GM12878 (cell line): ENCODE measurements around the gene UNCX. TPM values are rescaled to one million over a fixed set of nuclear protein-coding genes. Genes with fewer than 3 reads are reported as not detected.

Experiments used
- ATAC-seq: fragments of 200-7000 bp; cut with Tn5 transposase; 3 replicates; pipeline ENCODE4 v1.9.1; 2020; ENCODE audit warnings: mild to moderate bottlenecking, moderate library complexity
- BruUV-seq: library from RNA; stranded (reverse); fragments of 400-500 nt; replicated peaks from 2 replicates; lab custom pipeline; 2021; lab: Mats Ljungman, UMichigan
- CTCF ChIA-PET: fragments of 300-600 bp; sonication (Branson Sonifier 250); formaldehyde crosslinking; extraction: SDS; loops from one replicate; lab custom pipeline; 2021; ENCODE audit warnings: inconsistent platforms; lab: Yijun Ruan, JAX
- POLR2A ChIA-PET: fragments of 350-600 bp; formaldehyde crosslinking; extraction: SDS; loops from one replicate; lab custom pipeline; 2021; ENCODE audit warnings: inconsistent platforms; lab: Charles Lee
- RAD21 ChIA-PET: fragments of 300-600 bp; sonication (Branson Sonifier 250); formaldehyde crosslinking; loops from one replicate; lab custom pipeline; 2023; ENCODE audit warnings: antibody characterized with exemption; ENCODE audit not compliant: unreplicated experiment; lab: Charles Lee
- SMC1A ChIA-PET: fragments of 300-600 bp; sonication (Branson Sonifier 250); formaldehyde crosslinking; loops from one replicate; lab custom pipeline; 2023; ENCODE audit not compliant: unreplicated experiment, uncharacterized antibody; lab: Charles Lee
- DNase-seq: peaks from one replicate; pipeline ENCODE4 v3.0.0-alpha.2; 2011; ENCODE audit warnings: low read depth, low spot score
- FAIRE-seq: peaks from 3 replicates; lab custom pipeline; 2011; peaks lifted over from hg19 to GRCh38; lab: Jason Lieb, UNC
- H2AFZ ChIP-seq: 2 replicates; pipeline ENCODE4 v1.6.0; 2011; ENCODE audit warnings: low read depth, low read length, control low read depth; ENCODE audit not compliant: control insufficient read depth
- H3K27ac ChIP-seq: 2 replicates; pipeline ENCODE4 v1.5.1; 2011; ENCODE audit warnings: control low read depth; ENCODE audit not compliant: control insufficient read depth, insufficient read depth
- H3K27me3 ChIP-seq, 2 experiments: replicated peaks in 1 of 2; 2 replicates each; pipeline versions ENCODE4 v1.6.0 to v1.6.1; 2011; ENCODE audit warnings: low read length in 1 of 2; ENCODE audit not compliant: control insufficient read depth in 2 of 2, insufficient read depth in 2 of 2
- H3K36me3 ChIP-seq, 2 experiments: 2 replicates each; pipeline ENCODE4 v1.5.1; 2011; ENCODE audit warnings: low read length in 1 of 2; ENCODE audit not compliant: control insufficient read depth in 2 of 2, insufficient read depth in 2 of 2
- H3K4me1 ChIP-seq: 2 replicates; pipeline ENCODE4 v1.6.1; 2011; ENCODE audit warnings: mild to moderate bottlenecking, low read length, moderate library complexity, mixed read lengths; ENCODE audit not compliant: control insufficient read depth, insufficient read depth
- H3K4me2 ChIP-seq: 2 replicates; pipeline ENCODE4 v1.6.0; 2011; ENCODE audit warnings: control low read depth; ENCODE audit not compliant: control insufficient read depth, insufficient read depth
- H3K4me3 ChIP-seq: fragments of 200-600 bp; sonication (generic); 2 replicates; pipeline ENCODE4 v1.5.1; 2016
- H3K79me2 ChIP-seq: 2 replicates; pipeline ENCODE4 v1.6.0; 2011; ENCODE audit warnings: low read length; ENCODE audit not compliant: control insufficient read depth, insufficient read depth
- H3K9ac ChIP-seq: 2 replicates; pipeline ENCODE4 v1.8.0; 2011; ENCODE audit warnings: low read length, control low read depth, mixed read lengths; ENCODE audit not compliant: control insufficient read depth, insufficient read depth
- H3K9me3 ChIP-seq: replicated peaks from 3 replicates; pipeline ENCODE4 v1.5.1; 2011; ENCODE audit warnings: mild to moderate bottlenecking, low read length; ENCODE audit not compliant: control insufficient read depth, insufficient read depth
- H4K20me1 ChIP-seq: 2 replicates; pipeline ENCODE4 v1.6.0; 2011; ENCODE audit not compliant: control insufficient read depth, insufficient read depth
- BMI1 ChIP-seq: fragments of 450-650 bp; IDR thresholded peaks from 2 replicates; pipeline ENCODE4 v1.6.1; 2016; ENCODE audit warnings: mild to moderate bottlenecking, moderate library complexity, borderline replicate concordance
- ESRRA ChIP-seq: IDR thresholded peaks from 2 replicates; pipeline ENCODE4 v1.6.1; 2012; ENCODE audit warnings: mild to moderate bottlenecking, low read length, improper control_type of control experiment
- MEF2A ChIP-seq: IDR thresholded peaks from 2 replicates; pipeline ENCODE4 v1.6.1; 2011; ENCODE audit warnings: low read depth, mild to moderate bottlenecking, low read length, moderate library complexity; ENCODE audit not compliant: insufficient read depth
- MTA2 ChIP-seq: fragments of 450-650 bp; IDR thresholded peaks from 2 replicates; pipeline ENCODE4 v1.6.1; 2016; ENCODE audit warnings: low read depth, mild to moderate bottlenecking, moderate library complexity
- NFIC ChIP-seq: IDR thresholded peaks from 2 replicates; pipeline ENCODE4 v1.6.1; 2012; ENCODE audit warnings: low read depth, mild to moderate bottlenecking, inconsistent platforms, low read length, moderate library complexity
- RAD21 ChIP-seq: IDR thresholded peaks from 2 replicates; pipeline ENCODE4 v1.6.1; 2011; ENCODE audit warnings: mild to moderate bottlenecking, low read depth, low read length, moderate library complexity; ENCODE audit not compliant: insufficient read depth
- RAD51 ChIP-seq: fragments of 450-650 bp; IDR thresholded peaks from 2 replicates; pipeline ENCODE4 v1.6.1; 2016; ENCODE audit warnings: moderate library complexity, mild to moderate bottlenecking, inconsistent platforms
- RB1 ChIP-seq: fragments of 450-650 bp; formaldehyde crosslinking; IDR thresholded peaks from 2 replicates; pipeline ENCODE4 v1.6.1; 2017; ENCODE audit warnings: mild to moderate bottlenecking, borderline replicate concordance
- RBBP5 ChIP-seq: fragments of 200-600 bp; sonication (generic); conservative IDR thresholded peaks from 2 replicates; pipeline ENCODE4 v1.6.1; 2016
- STAT1 ChIP-seq: fragments of 450-650 bp; conservative IDR thresholded peaks from 2 replicates; pipeline ENCODE4 v1.6.1; 2014; ENCODE audit warnings: antibody characterized with exemption, mild to moderate bottlenecking
- TCF12 ChIP-seq: IDR thresholded peaks from 2 replicates; pipeline ENCODE4 v1.6.1; 2011; ENCODE audit warnings: low read depth, mild to moderate bottlenecking, low read length
- ZNF592 ChIP-seq: fragments of 450-650 bp; IDR thresholded peaks from 2 replicates; pipeline ENCODE4 v1.6.1; 2017; ENCODE audit warnings: mild to moderate bottlenecking, moderate library complexity
- ZSCAN29 ChIP-seq: fragments of 450-650 bp; IDR thresholded peaks from 2 replicates; pipeline ENCODE4 v1.6.1; 2017; ENCODE audit warnings: mild to moderate bottlenecking, moderate library complexity
- WGBS: methylation state at CpG from one replicate; pipeline ENCODE4 v1.1.6; 2016; ENCODE audit warnings: low lambda C conversion rate; ENCODE audit not compliant: insufficient replicate concordance, insufficient coverage; ENCODE audit errors: missing lambda C conversion rate; 5-methylcytosine and 5-hydroxymethylcytosine counted together
- in situ Hi-C: fragments of 300-500 bp; cut with MboI; formaldehyde crosslinking; loops from 9 replicates; pipeline ENCODE4 v1.14.3; 2018; ENCODE audit warnings: mixed read lengths
- intact Hi-C: fragments of 100-400 bp; cut with micrococcal nuclease; formaldehyde crosslinking; loops from one replicate; pipeline ENCODE4 v1.14.2; 2022; ENCODE audit not compliant: unreplicated experiment
- polyA plus RNA-seq, 11 experiments: library from polyadenylated mRNA; depleted of rRNA in 4 of 11; unstranded in 6 of 11; stranded (reverse) in 5 of 11; fragments of >200 nt; fragmentation: Nextera tagmentation in 4 of 11; fragmentation: Illumina TruSeq in 1 of 11; extraction: Ambion mirVana in 4 of 11; extraction: Trizol in 1 of 11; gene quantifications; 1 replicate in 1 of 11; 2 replicates in 10 of 11; pipeline versions ENCODE4 v1.2.1 to v1.2.3, GENCODE V29; 2011 to 2016; ENCODE audit warnings: inconsistent platforms in 2 of 11, missing spikeins in 2 of 11, low read depth in 1 of 11
- total RNA-seq, 4 experiments: library from RNA; depleted of rRNA in 3 of 4; stranded (reverse); fragments of >200 nt in 3 of 4; fragmentation: Illumina TruSeq in 1 of 4; extraction: Trizol in 1 of 4; gene quantifications; 2 replicates each; pipeline versions ENCODE4 v1.2.1 to v1.2.3, GENCODE V29; 2013 to 2021
- TF ChIP-seq, protein P1 (sequence below), 3 experiments: IDR thresholded peaks in 2 of 3; conservative IDR thresholded peaks in 1 of 3; 2 replicates each; pipeline ENCODE4 v1.5.1; 2011; ENCODE audit warnings: low read depth in 3 of 3, low read length in 3 of 3, mild to moderate bottlenecking in 3 of 3, control low read depth in 2 of 3, moderate library complexity in 2 of 3, inconsistent platforms in 1 of 3, mixed read lengths in 1 of 3; ENCODE audit not compliant: control insufficient read depth in 2 of 3, insufficient read depth in 1 of 3; ENCODE audit errors: extremely low read depth in 1 of 3
- TF ChIP-seq, protein P2 (sequence below): fragments of 450-650 bp; IDR thresholded peaks from 2 replicates; pipeline ENCODE4 v1.6.1; 2016; ENCODE audit warnings: mild to moderate bottlenecking

Gene UNCX
- total and polyA plus RNA-seq, 10 of the 15 experiments (the other 5 are each of a cell fraction or from before 2014, with no cell fraction given) = not detected

DNA sequence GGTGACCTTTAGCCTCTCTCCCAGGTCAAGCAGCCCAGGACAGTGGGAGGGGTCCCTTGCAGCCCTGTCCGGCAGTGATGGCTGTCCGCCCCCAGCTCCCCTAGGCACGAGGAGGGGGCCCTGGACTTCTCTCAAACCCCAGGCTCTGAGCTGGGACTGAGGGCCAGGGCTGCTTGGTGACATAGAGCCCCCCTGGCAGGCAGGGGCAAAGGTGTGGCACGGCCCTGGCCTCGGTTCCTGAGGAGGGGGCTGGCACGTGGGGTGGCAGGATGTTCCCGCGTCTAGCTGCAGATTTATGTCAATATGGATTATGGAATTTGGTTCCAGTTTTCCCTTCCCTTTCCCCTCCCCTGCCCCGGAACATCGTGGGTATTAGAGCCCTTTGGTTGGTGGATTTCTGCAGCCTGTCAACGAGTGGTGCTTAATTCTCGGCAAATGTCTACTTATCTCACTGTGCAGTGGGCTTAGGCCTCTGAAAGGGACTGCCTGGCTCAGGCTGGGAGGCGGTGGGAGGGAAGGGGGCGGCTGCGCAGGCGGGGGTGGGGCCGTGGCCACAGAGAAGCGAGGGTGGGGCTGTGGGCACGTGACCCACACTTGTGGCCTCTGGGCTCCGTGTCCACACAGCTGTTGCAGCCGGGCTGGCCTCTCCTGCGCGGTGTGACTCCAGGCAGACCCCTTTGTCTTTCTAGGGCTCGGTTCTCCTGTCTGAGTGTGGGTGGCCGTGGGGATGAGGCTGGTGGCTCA, 19.3 kb downstream of the UNCX start (continued):
- TF ChIP-seq, protein P1, sequence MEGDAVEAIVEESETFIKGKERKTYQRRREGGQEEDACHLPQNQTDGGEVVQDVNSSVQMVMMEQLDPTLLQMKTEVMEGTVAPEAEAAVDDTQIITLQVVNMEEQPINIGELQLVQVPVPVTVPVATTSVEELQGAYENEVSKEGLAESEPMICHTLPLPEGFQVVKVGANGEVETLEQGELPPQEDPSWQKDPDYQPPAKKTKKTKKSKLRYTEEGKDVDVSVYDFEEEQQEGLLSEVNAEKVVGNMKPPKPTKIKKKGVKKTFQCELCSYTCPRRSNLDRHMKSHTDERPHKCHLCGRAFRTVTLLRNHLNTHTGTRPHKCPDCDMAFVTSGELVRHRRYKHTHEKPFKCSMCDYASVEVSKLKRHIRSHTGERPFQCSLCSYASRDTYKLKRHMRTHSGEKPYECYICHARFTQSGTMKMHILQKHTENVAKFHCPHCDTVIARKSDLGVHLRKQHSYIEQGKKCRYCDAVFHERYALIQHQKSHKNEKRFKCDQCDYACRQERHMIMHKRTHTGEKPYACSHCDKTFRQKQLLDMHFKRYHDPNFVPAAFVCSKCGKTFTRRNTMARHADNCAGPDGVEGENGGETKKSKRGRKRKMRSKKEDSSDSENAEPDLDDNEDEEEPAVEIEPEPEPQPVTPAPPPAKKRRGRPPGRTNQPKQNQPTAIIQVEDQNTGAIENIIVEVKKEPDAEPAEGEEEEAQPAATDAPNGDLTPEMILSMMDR (IDR thresholded peaks at IDR 0.05 in 2 of 3, conservative IDR thresholded peaks at IDR 0.05 in 1 of 3; ENCODE audit: control insufficient read depth in 2 of 3, extremely low read depth in 1 of 3, insufficient read depth in 1 of 3, low read depth in 3 of 3, low read length in 3 of 3) = no peak
- no peak for TF ChIP-seq RB1
- no peak for TF ChIP-seq RBBP5
- no peak for TF ChIP-seq MTA2

GRCh38 chr7:1252540-1253090, 19.9 kb downstream of the UNCX start:
- Histone ChIP-seq H3K9me3 (no peaks in the 10 kb centered on the region), H3K4me3 (no peak overlapping the region), H3K9ac (no peak overlapping the region), H3K4me1 (no peaks in the 10 kb centered on the region), H4K20me1 (no peaks in the 10 kb centered on the region), H3K4me2 (no peak overlapping the region), H3K27me3 (no peaks in the 10 kb centered on the region; a peak in 2 of 4 replicates), H3K79me2 (no peaks in the 10 kb centered on the region), H2AFZ (no peak overlapping the region), H3K27ac (no peak overlapping the region), H3K36me3 (no peaks in the 10 kb centered on the region)
- RAD21 ChIA-PET = no interaction called here
- POLR2A ChIA-PET = no interaction called here
- WGBS = 51% methylated on average over 14 of the region's 17 CpGs
- SMC1A ChIA-PET = no interaction called here
- no peak for DNase-seq
- TF ChIP-seq ZSCAN29 (no peak), ZNF592 (no peak), TCF12 (no peak), RAD51 (no peak), ESRRA (no peak), RAD21 (no peak), MEF2A (no peak), BMI1 (no peak), NFIC (no peak), STAT1 (no peak)
- TF ChIP-seq, protein P2, sequence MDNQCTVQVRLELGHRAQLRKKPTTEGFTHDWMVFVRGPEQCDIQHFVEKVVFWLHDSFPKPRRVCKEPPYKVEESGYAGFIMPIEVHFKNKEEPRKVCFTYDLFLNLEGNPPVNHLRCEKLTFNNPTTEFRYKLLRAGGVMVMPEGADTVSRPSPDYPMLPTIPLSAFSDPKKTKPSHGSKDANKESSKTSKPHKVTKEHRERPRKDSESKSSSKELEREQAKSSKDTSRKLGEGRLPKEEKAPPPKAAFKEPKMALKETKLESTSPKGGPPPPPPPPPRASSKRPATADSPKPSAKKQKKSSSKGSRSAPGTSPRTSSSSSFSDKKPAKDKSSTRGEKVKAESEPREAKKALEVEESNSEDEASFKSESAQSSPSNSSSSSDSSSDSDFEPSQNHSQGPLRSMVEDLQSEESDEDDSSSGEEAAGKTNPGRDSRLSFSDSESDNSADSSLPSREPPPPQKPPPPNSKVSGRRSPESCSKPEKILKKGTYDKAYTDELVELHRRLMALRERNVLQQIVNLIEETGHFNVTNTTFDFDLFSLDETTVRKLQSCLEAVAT = no peak
- no TSS peak for BruUV-seq
- no peak for FAIRE-seq
- CTCF ChIA-PET = no interaction called here
- in situ Hi-C loops (no loop called here), intact Hi-C loops (no loop called here)
- no peak for ATAC-seq
